HEK293 (cell line): Measurements from ENCODE around the gene RIPK3.

Experiments
- BCL11A ChIP-seq: fragments of 450-650 bp; formaldehyde crosslinking; IDR thresholded peaks from 2 replicates; pipeline ENCODE4 v1.5.1; 2016; ENCODE audit warnings: low read depth, missing biosample characterization, missing genetic modification characterization
- CTCF ChIP-seq: fragments of 450-650 bp; formaldehyde crosslinking; IDR thresholded peaks from 2 replicates; pipeline ENCODE4 v1.5.1; 2016; ENCODE audit warnings: missing biosample characterization, missing genetic modification characterization
- KLF9 ChIP-seq: fragments of 450-650 bp; formaldehyde crosslinking; IDR thresholded peaks from 2 replicates; pipeline ENCODE4 v1.5.1; 2016; ENCODE audit warnings: missing biosample characterization, missing genetic modification characterization, low read depth
- ZNF121 ChIP-seq: fragments of 450-650 bp; formaldehyde crosslinking; IDR thresholded peaks from 2 replicates; pipeline ENCODE4 v1.5.1; 2016; ENCODE audit warnings: missing biosample characterization, missing genetic modification characterization
- ZNF214 ChIP-seq: fragments of 450-650 bp; formaldehyde crosslinking; IDR thresholded peaks from 2 replicates; pipeline ENCODE4 v1.5.1; 2017; ENCODE audit warnings: missing biosample characterization, mild to moderate bottlenecking, missing genetic modification characterization, borderline replicate concordance
- ZNF394 ChIP-seq: fragments of 450-650 bp; formaldehyde crosslinking; IDR thresholded peaks from 2 replicates; pipeline ENCODE4 v1.5.1; 2016; ENCODE audit warnings: missing biosample characterization, missing genetic modification characterization, mild to moderate bottlenecking, moderate library complexity, borderline replicate concordance
- ZNF510 ChIP-seq: fragments of 450-650 bp; formaldehyde crosslinking; IDR thresholded peaks from 2 replicates; pipeline ENCODE4 v1.5.1; 2018; ENCODE audit warnings: mild to moderate bottlenecking, missing genetic modification characterization, missing biosample characterization; ENCODE audit not compliant: insufficient replicate concordance
- ZNF830 ChIP-seq: fragments of 450-650 bp; IDR thresholded peaks from 2 replicates; pipeline ENCODE4 v1.5.0; 2018; ENCODE audit warnings: missing biosample characterization, missing genetic modification characterization, low read depth, mild to moderate bottlenecking, moderate library complexity

- TF ChIP-seq BCL11A (tag by site-specific recombination) = no peak
- no peak for TF ChIP-seq CTCF (tag by site-specific recombination)
- no peak for TF ChIP-seq ZNF121 (tag by site-specific recombination)
- no peak for TF ChIP-seq ZNF830 (tag by site-specific recombination)
- no peak for TF ChIP-seq ZNF394 (tag by site-specific recombination)
- no peak for TF ChIP-seq KLF9
- TF ChIP-seq ZNF214 (tag by site-specific recombination) = no peak
- TF ChIP-seq ZNF510 = no peak
Measured at GRCh38 chr14:24325041-24325530, 14.7 kb downstream of the RIPK3 start.
